ENCODE data around the gene PLCG1. TPM values are rescaled to one million over a fixed set of nuclear protein-coding genes. Genes with fewer than 3 reads are reported as not detected.
A peak's percentile ranks its signal among the peaks of the same experiment; 100 is the strongest.

PLCG1 gene
- total RNA-seq, 1 donor from 2014 or later, result 205 TPM

DNA sequence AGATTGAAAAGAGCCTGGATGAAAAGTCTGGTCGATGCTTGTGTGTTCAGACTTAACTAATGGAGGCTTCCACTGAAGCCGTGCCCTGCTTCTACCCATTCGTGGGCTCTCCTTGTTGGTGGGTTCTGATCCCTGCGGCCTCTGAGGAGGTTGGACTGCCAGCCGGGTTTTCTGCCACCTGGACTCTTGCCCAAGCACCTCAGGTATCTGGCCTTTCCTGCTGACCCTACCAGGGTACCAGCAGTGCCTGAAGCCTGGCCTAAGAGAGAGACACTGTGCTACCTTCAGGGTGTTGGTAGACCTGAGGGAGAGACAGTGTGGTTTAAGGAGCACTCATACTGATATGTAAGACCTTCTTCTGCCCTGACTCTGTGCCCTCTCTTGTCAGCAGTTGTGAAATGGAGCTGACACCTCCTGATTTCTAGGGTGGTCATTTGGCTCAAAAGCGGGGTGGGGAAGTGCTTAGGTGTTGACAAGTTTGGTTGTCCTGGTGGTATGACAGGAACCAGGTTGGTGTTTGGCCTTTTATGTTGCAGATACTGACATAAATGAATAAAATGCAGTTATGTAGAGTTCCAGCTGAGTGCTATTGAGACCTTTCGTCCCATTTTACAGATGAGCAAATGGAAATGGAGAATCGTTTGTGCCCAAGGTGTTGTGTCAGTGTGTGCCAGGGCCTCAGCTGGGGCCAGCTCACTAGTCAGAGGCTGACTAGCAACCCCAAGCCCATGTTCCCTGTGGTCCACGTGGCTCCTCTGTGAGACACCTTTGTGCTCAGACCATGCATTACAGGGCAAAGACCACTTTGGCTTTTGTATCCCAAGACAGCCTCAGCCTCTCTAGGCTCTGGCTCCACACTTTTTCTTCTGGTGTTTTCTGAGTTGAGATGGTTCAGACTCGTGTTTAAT, 3.1 kb downstream of the PLCG1 start:
- DNase-seq (ENCODE audit: low spot score), result no peak
- no peaks in the 10 kb centered on the region for H3K9me3 Mint-ChIP-seq
- no peaks in the 10 kb centered on the region for H3K27me3 Mint-ChIP-seq (ENCODE audit: insufficient read depth)
- intact Hi-C loops (cut with micrococcal nuclease), result no loop called here
- peak overlapping the region; percentile 90 for H3K27ac Mint-ChIP-seq
- H3K36me3 Mint-ChIP-seq (ENCODE audit: low read depth), result peaks cover 34% of the 10 kb centered on the region
- peak overlapping the region; percentile 95 for H3K4me3 Mint-ChIP-seq
- peaks cover 80% of the 10 kb centered on the region for H3K4me1 Mint-ChIP-seq (ENCODE audit: low read depth)

DNA sequence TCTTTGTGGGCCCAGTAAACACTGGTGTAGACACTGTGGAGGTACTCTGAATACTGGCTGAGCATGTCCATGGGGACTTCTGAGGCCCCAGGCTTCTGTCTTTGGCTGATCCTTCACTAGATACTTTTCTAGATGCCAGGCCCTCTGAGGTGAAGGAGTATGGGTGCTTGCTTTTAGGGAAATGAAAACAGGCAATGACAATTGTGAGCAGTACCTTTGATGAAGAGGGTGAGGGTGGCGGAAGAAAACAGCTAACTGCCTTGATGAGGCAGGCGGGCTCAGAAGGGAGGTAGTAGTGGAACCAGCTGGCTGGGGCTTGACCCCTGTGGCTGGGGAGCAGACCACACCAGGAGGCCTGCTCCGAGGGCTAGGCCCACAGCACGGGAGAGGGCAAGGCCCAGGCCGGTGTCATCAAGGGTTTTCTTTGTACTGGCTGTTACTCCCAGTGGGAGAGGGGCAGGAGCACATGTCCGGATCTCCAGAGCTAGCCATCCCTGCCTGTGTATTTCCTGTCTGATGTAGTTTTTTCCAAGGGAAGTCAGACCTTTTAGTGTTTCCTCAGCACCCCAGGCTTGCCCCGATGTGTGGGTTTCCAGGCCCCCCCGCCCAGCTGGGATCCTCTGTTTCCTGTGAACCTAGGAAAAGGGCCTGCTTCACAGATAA, 3.9 kb downstream of the PLCG1 start:
- Mint-ChIP-seq H3K27me3 (ENCODE audit: insufficient read depth) (no peaks in the 10 kb centered on the region), H3K36me3 (ENCODE audit: low read depth) (peaks cover 35% of the 10 kb centered on the region), H3K9me3 (no peaks in the 10 kb centered on the region), H3K4me3 (peak overlapping the region; percentile 95), H3K4me1 (ENCODE audit: low read depth) (peaks cover 80% of the 10 kb centered on the region), H3K27ac (peak overlapping the region; percentile 90)
- intact Hi-C loops (cut with micrococcal nuclease), result no loop called here
- no peak for DNase-seq (ENCODE audit: low spot score)

DNA sequence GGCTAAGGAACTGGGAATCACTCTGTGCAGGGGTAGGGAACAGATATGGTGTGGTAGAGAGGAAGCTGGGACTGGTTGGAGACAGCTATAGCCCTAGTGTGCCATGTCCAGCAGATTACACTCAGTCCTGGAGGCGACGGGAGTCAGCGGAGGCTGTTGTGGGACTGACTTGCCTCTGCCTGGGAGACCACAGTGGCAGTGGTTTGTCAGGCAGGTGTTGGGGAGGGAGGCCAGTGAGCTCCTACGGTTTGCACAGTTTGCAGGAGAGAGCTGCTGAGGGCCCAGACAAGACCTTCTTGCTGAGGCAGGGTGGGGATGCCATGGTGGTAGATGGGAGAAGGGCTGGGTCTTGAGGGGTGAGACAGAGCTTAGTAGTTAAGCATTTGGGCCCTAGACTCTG, 4.9 kb downstream of the PLCG1 start:
- Mint-ChIP-seq H3K4me1 (ENCODE audit: low read depth) (peaks cover 87% of the 10 kb centered on the region), H3K27me3 (ENCODE audit: insufficient read depth) (no peaks in the 10 kb centered on the region), H3K36me3 (ENCODE audit: low read depth) (peaks cover 43% of the 10 kb centered on the region), H3K4me3 (peak overlapping the region; percentile 95), H3K27ac (peak overlapping the region; percentile 90), H3K9me3 (no peaks in the 10 kb centered on the region)
- no peak for DNase-seq (ENCODE audit: low spot score)
- intact Hi-C loops (cut with micrococcal nuclease), result loop anchor here (1.0 kb wide), 1 partner anchor 8 kb away; no protein-coding TSS in a partner anchor

DNA sequence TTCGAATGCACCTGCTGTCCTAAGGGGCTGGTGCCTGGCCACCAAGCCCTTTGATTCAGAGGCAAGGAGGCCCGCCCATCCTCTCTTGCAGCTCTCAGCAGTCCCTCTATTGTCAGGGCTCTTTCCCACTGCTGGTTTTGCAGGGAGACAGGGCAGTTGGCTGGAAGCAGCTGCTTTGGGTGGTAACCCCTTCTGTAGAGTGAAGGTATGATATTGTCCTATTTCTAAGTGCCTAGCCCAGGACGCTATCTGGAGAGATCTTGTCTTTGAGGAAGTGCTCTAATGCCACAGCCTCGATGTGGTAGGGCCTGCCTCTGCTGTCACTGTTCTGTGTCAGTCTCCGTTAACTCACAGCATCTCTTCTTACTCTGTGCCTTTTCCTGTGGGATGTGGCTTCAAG, 5.6 kb downstream of the PLCG1 start:
- peaks cover 43% of the 10 kb centered on the region for H3K36me3 Mint-ChIP-seq (ENCODE audit: low read depth)

DNA sequence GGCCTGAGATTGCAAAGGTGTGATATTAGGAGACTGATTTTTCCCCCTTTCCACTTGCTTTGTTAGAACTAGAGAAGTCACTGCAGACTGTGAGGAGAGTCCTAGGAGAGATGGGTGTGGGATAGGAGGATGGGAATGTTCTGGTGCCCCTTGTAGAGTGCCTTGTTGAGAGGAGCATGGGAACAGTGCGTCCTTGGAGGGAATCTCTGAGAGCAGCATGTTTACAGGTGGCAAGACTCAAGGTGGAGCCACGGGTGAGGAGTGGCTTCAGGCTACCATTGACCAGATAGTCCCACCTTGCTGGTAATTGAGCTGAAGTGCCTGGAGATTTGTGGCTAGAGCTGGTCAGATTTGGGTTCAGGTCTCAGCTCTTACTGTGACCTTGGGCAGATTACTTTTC, 6.0 kb downstream of the PLCG1 start:
- peak overlapping the region; percentile 90 for H3K27ac Mint-ChIP-seq
- peaks cover 43% of the 10 kb centered on the region for H3K36me3 Mint-ChIP-seq (ENCODE audit: low read depth)
- H3K4me1 Mint-ChIP-seq (ENCODE audit: low read depth), result peaks cover 95% of the 10 kb centered on the region
- no peaks in the 10 kb centered on the region for H3K27me3 Mint-ChIP-seq (ENCODE audit: insufficient read depth)
- no peak for DNase-seq (ENCODE audit: low spot score)
- peak overlapping the region; percentile 95 for H3K4me3 Mint-ChIP-seq
- H3K9me3 Mint-ChIP-seq, result no peaks in the 10 kb centered on the region
- intact Hi-C loops (cut with micrococcal nuclease), result no loop called here

More for the DNA sequence above, 5.6 kb downstream of the PLCG1 start:
- intact Hi-C loops (cut with micrococcal nuclease), result loop anchor here (1.0 kb wide), 1 partner anchor 7 kb away; no protein-coding TSS in a partner anchor
- DNase-seq (ENCODE audit: low spot score), result peak; percentile 43
- H3K27me3 Mint-ChIP-seq (ENCODE audit: insufficient read depth), result no peaks in the 10 kb centered on the region
- H3K4me1 Mint-ChIP-seq (ENCODE audit: low read depth), result peaks cover 91% of the 10 kb centered on the region
- peak overlapping the region; percentile 90 for H3K27ac Mint-ChIP-seq
- no peaks in the 10 kb centered on the region for H3K9me3 Mint-ChIP-seq
- peak overlapping the region; percentile 95 for H3K4me3 Mint-ChIP-seq

DNA sequence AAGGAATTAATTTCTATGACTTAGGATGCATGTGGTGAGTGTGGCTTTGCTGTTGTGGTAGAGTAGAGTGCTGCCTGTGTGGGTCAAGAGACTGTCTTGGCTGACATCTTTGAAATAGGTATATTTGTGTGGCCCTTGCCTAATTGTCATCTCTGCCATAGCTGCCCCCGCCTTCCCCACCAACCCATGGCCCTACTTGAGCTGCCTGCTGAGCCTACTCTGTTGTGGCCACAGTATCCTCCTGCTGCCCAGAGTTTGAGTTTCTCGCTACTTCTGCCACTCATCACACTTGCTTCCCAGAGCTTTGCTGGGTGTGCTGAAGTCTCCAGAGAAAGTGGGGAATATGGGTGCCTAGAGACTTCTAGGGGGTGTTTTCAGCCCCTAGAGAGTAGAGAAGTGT, 8.0 kb downstream of the PLCG1 start:
- Mint-ChIP-seq H3K4me1 (ENCODE audit: low read depth) (peaks cover 97% of the 10 kb centered on the region), H3K27ac (peak overlapping the region; percentile 14), H3K9me3 (no peaks in the 10 kb centered on the region), H3K27me3 (ENCODE audit: insufficient read depth) (no peaks in the 10 kb centered on the region), H3K4me3 (peak overlapping the region; percentile 46), H3K36me3 (ENCODE audit: low read depth) (peaks cover 37% of the 10 kb centered on the region)
- intact Hi-C loops (cut with micrococcal nuclease), result no loop called here
- no peak for DNase-seq (ENCODE audit: low spot score)

DNA sequence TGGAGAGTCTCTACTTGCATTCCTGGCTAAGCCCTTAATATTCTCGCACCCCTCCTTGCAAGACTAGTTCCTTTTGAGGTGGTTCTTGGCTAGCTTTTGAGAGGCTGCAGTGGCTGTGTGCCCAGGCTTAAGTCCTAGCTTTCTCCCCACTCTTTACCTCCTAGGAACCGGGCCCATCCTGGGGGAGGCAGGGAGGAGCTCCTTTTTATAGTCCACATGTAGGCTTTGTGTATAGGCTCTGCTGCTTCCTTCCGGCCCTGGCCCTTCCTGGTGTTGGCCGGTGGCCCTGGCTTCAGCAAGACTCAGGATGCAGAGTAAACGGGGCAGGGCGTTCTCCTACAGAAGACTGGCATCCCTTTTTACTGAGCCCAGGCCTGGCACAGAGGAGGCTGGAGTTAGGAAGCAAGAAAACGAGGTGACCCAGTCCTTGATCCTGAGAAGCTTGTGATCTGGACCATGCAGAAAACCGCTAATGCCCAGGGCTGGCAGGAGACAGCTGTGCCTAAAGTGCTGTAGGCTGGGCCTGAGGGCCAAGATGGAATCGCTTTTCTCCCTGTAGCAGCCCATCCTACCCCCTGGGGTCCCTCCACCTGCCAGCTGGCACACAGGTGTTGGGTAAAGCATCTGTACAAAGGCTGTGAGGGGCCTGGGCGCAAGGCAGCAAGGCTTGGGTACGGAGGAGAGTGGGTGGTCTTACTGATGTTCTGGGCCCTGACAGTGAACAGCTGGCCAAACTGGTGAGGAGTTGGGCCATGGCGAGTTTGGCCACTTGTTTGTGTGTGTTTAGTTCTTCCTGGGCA, 8.7 kb downstream of the PLCG1 start:
- Mint-ChIP-seq H3K27me3 (ENCODE audit: insufficient read depth) (no peaks in the 10 kb centered on the region), H3K9me3 (no peaks in the 10 kb centered on the region), H3K4me1 (ENCODE audit: low read depth) (peaks cover 97% of the 10 kb centered on the region), H3K36me3 (ENCODE audit: low read depth) (peaks cover 36% of the 10 kb centered on the region), H3K4me3 (peak overlapping the region; percentile 46), H3K27ac (peak overlapping the region; percentile 71)
- intact Hi-C loops (cut with micrococcal nuclease), result no loop called here
- no peak for DNase-seq (ENCODE audit: low spot score)

DNA sequence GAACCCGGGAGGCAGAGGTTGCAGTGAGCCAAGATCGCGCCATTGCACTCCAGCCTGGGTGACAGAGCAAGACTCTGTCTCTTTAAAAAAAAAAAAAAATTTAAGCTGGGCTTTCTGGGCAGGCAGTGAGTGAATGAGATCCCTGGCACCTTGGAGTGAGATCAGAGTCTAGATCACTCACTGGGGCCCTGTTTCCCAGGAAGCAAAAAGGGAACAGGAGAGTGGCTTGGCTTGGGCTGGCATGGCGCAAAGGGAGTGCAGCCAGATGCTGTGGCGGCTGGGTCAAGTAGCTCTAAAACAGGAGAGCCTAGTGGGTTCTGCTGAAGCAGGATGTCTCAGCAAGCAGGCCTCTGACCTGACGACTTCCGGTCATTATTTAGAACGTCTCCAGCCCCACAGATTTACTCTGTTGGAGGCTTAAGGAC, 10.4 kb downstream of the PLCG1 start:
- no peaks in the 10 kb centered on the region for H3K27me3 Mint-ChIP-seq (ENCODE audit: insufficient read depth)
- H3K36me3 Mint-ChIP-seq (ENCODE audit: low read depth), result peaks cover 42% of the 10 kb centered on the region
- no peaks in the 10 kb centered on the region for H3K9me3 Mint-ChIP-seq
- peak overlapping the region; percentile 38 for H3K4me3 Mint-ChIP-seq
- intact Hi-C loops (cut with micrococcal nuclease), result no loop called here
- no peak for DNase-seq (ENCODE audit: low spot score)
- H3K4me1 Mint-ChIP-seq (ENCODE audit: low read depth), result peaks cover 97% of the 10 kb centered on the region
- H3K27ac Mint-ChIP-seq, result peak overlapping the region; percentile 73

DNA sequence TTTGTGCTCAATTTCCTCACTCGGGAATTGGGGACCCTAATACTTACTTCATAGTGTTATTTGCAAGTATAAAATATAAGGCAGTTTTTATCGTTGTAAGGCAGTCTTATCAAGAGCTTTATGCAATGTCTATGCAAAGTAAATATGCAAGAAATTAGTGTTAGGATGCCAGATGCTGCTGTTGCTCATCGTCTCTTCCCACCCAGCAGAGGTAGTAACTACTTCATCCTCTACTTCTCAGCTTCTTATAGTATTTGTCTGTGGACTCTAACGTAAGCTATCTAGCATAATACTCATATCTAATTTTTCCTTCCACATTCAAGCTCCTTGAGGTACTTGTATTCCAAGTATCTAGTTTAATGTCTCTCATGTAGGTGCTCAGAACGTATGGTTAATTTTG, 11.6 kb downstream of the PLCG1 start:
- intact Hi-C loops (cut with micrococcal nuclease), result no loop called here
- H3K36me3 Mint-ChIP-seq (ENCODE audit: low read depth), result peaks cover 44% of the 10 kb centered on the region

DNA sequence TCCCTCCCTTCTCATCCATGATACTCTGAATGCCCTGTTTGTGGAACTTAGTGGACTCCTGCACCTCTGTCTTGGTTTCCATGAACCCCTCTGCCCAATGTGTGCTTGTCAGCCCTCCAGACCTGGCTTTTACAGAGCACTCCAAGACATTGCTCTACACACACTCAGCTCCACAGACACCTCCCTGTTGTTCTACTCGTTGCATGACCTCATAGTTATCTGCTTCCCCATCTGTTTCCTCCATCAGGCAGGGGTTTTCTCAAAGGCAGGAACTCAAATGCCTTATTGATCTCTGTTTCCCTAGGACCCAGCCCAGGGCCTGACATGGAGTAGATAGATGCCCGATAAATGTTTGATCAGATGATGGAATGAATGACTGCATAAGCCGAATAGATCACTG, 13.3 kb downstream of the PLCG1 start:
- H3K9me3 Mint-ChIP-seq, result no peaks in the 10 kb centered on the region
- peak overlapping the region; percentile 91 for H3K27ac Mint-ChIP-seq
- intact Hi-C loops (cut with micrococcal nuclease), result loop anchor here (1.0 kb wide), 1 partner anchor 8 kb away; no protein-coding TSS in a partner anchor
- peaks cover 94% of the 10 kb centered on the region for H3K4me1 Mint-ChIP-seq (ENCODE audit: low read depth)
- no peaks in the 10 kb centered on the region for H3K27me3 Mint-ChIP-seq (ENCODE audit: insufficient read depth)
- peaks cover 36% of the 10 kb centered on the region for H3K36me3 Mint-ChIP-seq (ENCODE audit: low read depth)
- H3K4me3 Mint-ChIP-seq, result peak overlapping the region; percentile 50
- DNase-seq (ENCODE audit: low spot score), result no peak

More for the DNA sequence above, 11.6 kb downstream of the PLCG1 start:
- Mint-ChIP-seq H3K4me1 (ENCODE audit: low read depth) (peaks cover 94% of the 10 kb centered on the region), H3K4me3 (peak overlapping the region; percentile 21), H3K9me3 (no peaks in the 10 kb centered on the region), H3K27me3 (ENCODE audit: insufficient read depth) (no peaks in the 10 kb centered on the region), H3K27ac (peak overlapping the region; percentile 70)
- DNase-seq (ENCODE audit: low spot score), result no peak

DNA sequence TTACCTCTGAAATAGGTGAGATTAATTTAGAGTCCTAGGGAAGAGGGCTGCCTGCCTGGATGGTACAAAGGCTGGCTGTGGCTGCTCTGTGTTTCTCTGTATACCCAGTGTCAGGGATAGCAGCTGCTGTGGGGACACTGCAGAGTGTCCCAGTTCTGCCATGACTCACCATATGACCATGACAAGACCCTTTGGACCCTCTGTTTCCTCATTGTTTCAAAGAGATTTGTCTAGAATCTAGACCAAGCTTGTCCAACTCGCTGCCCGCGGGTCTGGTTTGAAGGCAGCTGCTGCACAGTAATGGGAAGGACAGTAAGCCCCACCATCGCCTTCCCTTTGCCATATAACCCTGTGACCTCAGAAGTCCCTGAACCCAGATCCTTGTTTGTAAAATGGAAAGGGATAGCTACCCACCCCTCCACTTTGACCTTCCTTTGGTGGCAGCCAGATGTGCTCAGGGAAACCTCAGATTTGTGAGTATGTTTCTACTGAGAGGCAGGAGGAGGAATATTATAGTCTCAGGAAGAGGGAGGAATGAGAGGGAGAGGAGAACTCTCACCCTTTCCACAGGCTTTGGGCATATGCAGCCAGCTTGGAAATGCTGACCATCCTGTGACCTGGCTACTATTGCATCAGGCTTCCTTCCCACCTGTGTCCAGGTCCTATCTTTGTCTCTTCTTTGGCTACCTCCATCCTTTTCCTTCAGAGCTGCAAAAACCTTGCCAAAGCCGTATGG, 14.0 kb downstream of the PLCG1 start:
- H3K27ac Mint-ChIP-seq, result peak overlapping the region; percentile 91
- H3K4me3 Mint-ChIP-seq, result peak overlapping the region; percentile 50
- no peak for DNase-seq (ENCODE audit: low spot score)
- H3K9me3 Mint-ChIP-seq, result no peaks in the 10 kb centered on the region
- intact Hi-C loops (cut with micrococcal nuclease), result no loop called here
- H3K36me3 Mint-ChIP-seq (ENCODE audit: low read depth), result peaks cover 37% of the 10 kb centered on the region
- peaks cover 94% of the 10 kb centered on the region for H3K4me1 Mint-ChIP-seq (ENCODE audit: low read depth)
- no peaks in the 10 kb centered on the region for H3K27me3 Mint-ChIP-seq (ENCODE audit: insufficient read depth)

All from activated T-helper 1 cell treated with anti-CD3 and anti-CD28 coated beads, Interleukin-12 subunit alpha, Interleukin-12 subunit beta, Interleukin-2, Interleukin-4 antibody, amounts not matched to agents 30 ng/mL and 10 ng/mL and 1 ng/mL, durations not matched to agents 14 hours and 24 hours and 36 hours (primary cell).